ENCODE measurements around the gene LAMC2. TPM values are rescaled to one million over a fixed set of nuclear protein-coding genes. Genes with fewer than 3 reads are reported as not detected.

LAMC2 gene
- total and polyA plus RNA-seq, 3 donors from 2014 or later = 1.9 to 8.5 (median 3.4) TPM

- no peak for DNase-seq
- Histone ChIP-seq H3K4me3 (no peak overlapping the region), H3K36me3 (ENCODE audit: low read depth, missing control alignments) (no peaks in the 10 kb centered on the region), H3K9me3 (no peaks in the 10 kb centered on the region), H3K27ac (no peak overlapping the region), H3K27me3 (no peaks in the 10 kb centered on the region), H3K4me1 (no peaks in the 10 kb centered on the region)
- intact Hi-C loops (cut with DNase I; ENCODE audit: low total_unique reads) = no loop called here
- 83 to 86% methylated on average over 2 of the region's 2 CpGs for WGBS, 2 donors
- TF ChIP-seq POLR2A (IDR thresholded peaks at IDR 0.05) = no peak
- no peak for TF ChIP-seq CTCF (IDR thresholded peaks at IDR 0.05)
Observed at GRCh38 chr1:183173828-183174227, 12.2 kb upstream of the LAMC2 start.

GRCh38 chr1:183175631-183176030 is 10.4 kb upstream of the LAMC2 start:
- Histone ChIP-seq H3K4me1 (peaks cover 7% of the 10 kb centered on the region), H3K4me3 (no peak overlapping the region), H3K36me3 (ENCODE audit: low read depth, missing control alignments) (no peaks in the 10 kb centered on the region), H3K9me3 (no peaks in the 10 kb centered on the region), H3K27ac (no peak overlapping the region), H3K27me3 (no peaks in the 10 kb centered on the region)
- no peak for TF ChIP-seq CTCF (IDR thresholded peaks at IDR 0.05)
- TF ChIP-seq POLR2A (IDR thresholded peaks at IDR 0.05) = no peak
- DNase-seq = no peak
- 84 to 97% methylated on average over 1 of the region's 1 CpG for WGBS, 2 donors
- intact Hi-C loops (cut with DNase I; ENCODE audit: low total_unique reads) = no loop called here

GRCh38 chr1:183178545-183178944 is 7.5 kb upstream of the LAMC2 start:
- TF ChIP-seq CTCF (IDR thresholded peaks at IDR 0.05) (no peak), POLR2A (IDR thresholded peaks at IDR 0.05) (no peak)
- H3K4me3 ChIP-seq = no peak overlapping the region
- no peak overlapping the region for H3K27ac ChIP-seq
- DNase-seq = no peak
- no peaks in the 10 kb centered on the region for H3K36me3 ChIP-seq (ENCODE audit: low read depth, missing control alignments)
- H3K27me3 ChIP-seq = no peaks in the 10 kb centered on the region
- peaks cover 10% of the 10 kb centered on the region for H3K4me1 ChIP-seq
- WGBS, 2 donors = 78 to 92% methylated on average over 7 of the region's 7 CpGs
- intact Hi-C loops (cut with DNase I; ENCODE audit: low total_unique reads) = no loop called here
- H3K9me3 ChIP-seq = no peaks in the 10 kb centered on the region

GRCh38 chr1:183179033-183179432 is 7.0 kb upstream of the LAMC2 start:
- DNase-seq = no peak
- Histone ChIP-seq H3K27ac (no peak overlapping the region), H3K9me3 (no peaks in the 10 kb centered on the region)

More at GRCh38 chr1:183179033-183179432, 7.0 kb upstream of the LAMC2 start:
- H3K36me3 ChIP-seq (ENCODE audit: low read depth, missing control alignments) = no peaks in the 10 kb centered on the region
- intact Hi-C loops (cut with DNase I; ENCODE audit: low total_unique reads) = no loop called here
- WGBS, 2 donors = 88 to 89% methylated on average over 2 of the region's 2 CpGs
- H3K4me1 ChIP-seq = peaks cover 10% of the 10 kb centered on the region
- H3K27me3 ChIP-seq = no peaks in the 10 kb centered on the region
- no peak for TF ChIP-seq CTCF (IDR thresholded peaks at IDR 0.05)
- TF ChIP-seq POLR2A (IDR thresholded peaks at IDR 0.05) = no peak
- no peak overlapping the region for H3K4me3 ChIP-seq

Data from testis (tissue), 3 donors.